ENCODE results near the gene TMOD2. TPM values are rescaled to one million over a fixed set of nuclear protein-coding genes. Genes with fewer than 3 reads are reported as not detected.

TMOD2 gene
- total RNA-seq, 1 donor from 2014 or later: 8.4 TPM

GRCh38 chr15:51738553-51738952, 12.8 kb upstream of the TMOD2 start:
- no peak overlapping the region for H3K4me3 ChIP-seq (ENCODE audit: insufficient read depth, low read depth, low read length)
- DNase-seq (ENCODE audit: low read depth): no peak
- Mint-ChIP-seq H3K4me3 (ENCODE audit: unreplicated experiment) (peak overlapping the region; percentile 86), H3K36me3 (ENCODE audit: low read depth, unreplicated experiment) (no peaks in the 10 kb centered on the region), H3K27me3 (ENCODE audit: low read depth, unreplicated experiment) (peaks cover 9% of the 10 kb centered on the region), H3K27ac (ENCODE audit: unreplicated experiment) (no peak overlapping the region), H3K4me1 (ENCODE audit: low read depth, unreplicated experiment) (peaks cover 4% of the 10 kb centered on the region), H3K9me3 (ENCODE audit: unreplicated experiment) (no peaks in the 10 kb centered on the region)
- H3K9ac ChIP-seq (ENCODE audit: low read length): no peak overlapping the region
- peak overlapping the region; percentile 89 for H3K4me2 ChIP-seq (ENCODE audit: low read length)
- no peak for FAIRE-seq
- no peak overlapping the region for H2AFZ ChIP-seq (ENCODE audit: low read depth, low read length)
- H3K27ac ChIP-seq (ENCODE audit: low read depth, low read length): no peak overlapping the region
- no peaks in the 10 kb centered on the region for H3K27me3 ChIP-seq (ENCODE audit: insufficient read depth, low read length)
- no peaks in the 10 kb centered on the region for H3K9me3 ChIP-seq (ENCODE audit: insufficient read depth, low read depth, low read length)
- TF ChIP-seq, protein P1, sequence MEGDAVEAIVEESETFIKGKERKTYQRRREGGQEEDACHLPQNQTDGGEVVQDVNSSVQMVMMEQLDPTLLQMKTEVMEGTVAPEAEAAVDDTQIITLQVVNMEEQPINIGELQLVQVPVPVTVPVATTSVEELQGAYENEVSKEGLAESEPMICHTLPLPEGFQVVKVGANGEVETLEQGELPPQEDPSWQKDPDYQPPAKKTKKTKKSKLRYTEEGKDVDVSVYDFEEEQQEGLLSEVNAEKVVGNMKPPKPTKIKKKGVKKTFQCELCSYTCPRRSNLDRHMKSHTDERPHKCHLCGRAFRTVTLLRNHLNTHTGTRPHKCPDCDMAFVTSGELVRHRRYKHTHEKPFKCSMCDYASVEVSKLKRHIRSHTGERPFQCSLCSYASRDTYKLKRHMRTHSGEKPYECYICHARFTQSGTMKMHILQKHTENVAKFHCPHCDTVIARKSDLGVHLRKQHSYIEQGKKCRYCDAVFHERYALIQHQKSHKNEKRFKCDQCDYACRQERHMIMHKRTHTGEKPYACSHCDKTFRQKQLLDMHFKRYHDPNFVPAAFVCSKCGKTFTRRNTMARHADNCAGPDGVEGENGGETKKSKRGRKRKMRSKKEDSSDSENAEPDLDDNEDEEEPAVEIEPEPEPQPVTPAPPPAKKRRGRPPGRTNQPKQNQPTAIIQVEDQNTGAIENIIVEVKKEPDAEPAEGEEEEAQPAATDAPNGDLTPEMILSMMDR (IDR thresholded peaks at IDR 0.05; ENCODE audit: insufficient read depth, low read depth, low read length): no peak
- TF ChIP-seq EZH2 (IDR thresholded peaks at IDR 0.05; ENCODE audit: insufficient read depth, low read length): no peak
- H3K36me3 ChIP-seq (ENCODE audit: insufficient read depth, low read length): no peaks in the 10 kb centered on the region
- no peaks in the 10 kb centered on the region for H3K79me2 ChIP-seq (ENCODE audit: insufficient read depth, low read length)
- H3K4me1 ChIP-seq (ENCODE audit: insufficient read depth, low read length): peaks cover 5% of the 10 kb centered on the region
- H4K20me1 ChIP-seq (ENCODE audit: insufficient read depth, low read length): no peaks in the 10 kb centered on the region

- Histone ChIP-seq H3K27me3 (ENCODE audit: insufficient read depth, low read length) (no peaks in the 10 kb centered on the region), H4K20me1 (ENCODE audit: insufficient read depth, low read length) (no peaks in the 10 kb centered on the region), H2AFZ (ENCODE audit: low read depth, low read length) (no peak overlapping the region), H3K4me2 (ENCODE audit: low read length) (no peak overlapping the region), H3K9me3 (ENCODE audit: insufficient read depth, low read depth, low read length) (no peaks in the 10 kb centered on the region), H3K36me3 (ENCODE audit: insufficient read depth, low read length) (no peaks in the 10 kb centered on the region), H3K79me2 (ENCODE audit: insufficient read depth, low read length) (no peaks in the 10 kb centered on the region), H3K4me3 (ENCODE audit: insufficient read depth, low read depth, low read length) (no peak overlapping the region), H3K4me1 (ENCODE audit: insufficient read depth, low read length) (peaks cover 5% of the 10 kb centered on the region), H3K9ac (ENCODE audit: low read length) (no peak overlapping the region), H3K27ac (ENCODE audit: low read depth, low read length) (no peak overlapping the region)
- FAIRE-seq (no peak), DNase-seq (ENCODE audit: low read depth) (no peak)
- peaks cover 12% of the 10 kb centered on the region for H3K27me3 Mint-ChIP-seq (ENCODE audit: low read depth, unreplicated experiment)
- no peak for TF ChIP-seq EZH2 (IDR thresholded peaks at IDR 0.05; ENCODE audit: insufficient read depth, low read length)
- TF ChIP-seq, protein P1 (IDR thresholded peaks at IDR 0.05; ENCODE audit: insufficient read depth, low read depth, low read length): no peak
- H3K4me3 Mint-ChIP-seq (ENCODE audit: unreplicated experiment): peak overlapping the region; percentile 17
- peaks cover 4% of the 10 kb centered on the region for H3K4me1 Mint-ChIP-seq (ENCODE audit: low read depth, unreplicated experiment)
- H3K36me3 Mint-ChIP-seq (ENCODE audit: low read depth, unreplicated experiment): no peaks in the 10 kb centered on the region
- no peak overlapping the region for H3K27ac Mint-ChIP-seq (ENCODE audit: unreplicated experiment)
- H3K9me3 Mint-ChIP-seq (ENCODE audit: unreplicated experiment): no peaks in the 10 kb centered on the region
Observed at GRCh38 chr15:51739061-51739712, 12.2 kb upstream of the TMOD2 start.

DNA sequence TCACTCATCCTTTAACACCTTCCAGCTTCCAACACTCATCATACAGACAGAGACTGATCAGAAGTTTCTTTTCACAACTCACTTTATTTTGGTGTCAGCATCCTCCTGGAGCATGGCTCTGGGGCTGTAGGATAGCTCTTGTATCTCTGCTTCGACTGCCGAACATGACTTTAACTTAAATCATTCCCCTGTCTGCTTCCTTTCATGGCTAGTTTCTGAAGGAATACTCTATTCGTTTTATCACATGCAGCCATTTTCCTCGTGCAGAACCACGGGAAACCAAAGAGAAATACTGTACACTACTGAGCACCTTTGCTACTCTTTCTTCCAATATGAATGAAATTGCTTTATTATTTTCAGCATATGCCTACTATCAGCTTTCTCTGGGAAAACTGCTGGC, 2.1 kb upstream of the TMOD2 start:
- H3K4me2 ChIP-seq (ENCODE audit: low read length): no peak overlapping the region
- no peaks in the 10 kb centered on the region for H3K9me3 Mint-ChIP-seq (ENCODE audit: unreplicated experiment)
- H3K4me3 ChIP-seq (ENCODE audit: insufficient read depth, low read depth, low read length): no peak overlapping the region
- H3K4me3 Mint-ChIP-seq (ENCODE audit: unreplicated experiment): no peak overlapping the region
- peaks cover 6% of the 10 kb centered on the region for H3K4me1 ChIP-seq (ENCODE audit: insufficient read depth, low read length)
- TF ChIP-seq EZH2 (IDR thresholded peaks at IDR 0.05; ENCODE audit: insufficient read depth, low read length): no peak
- TF ChIP-seq, protein P1 (IDR thresholded peaks at IDR 0.05; ENCODE audit: insufficient read depth, low read depth, low read length): no peak
- H3K36me3 ChIP-seq (ENCODE audit: insufficient read depth, low read length): no peaks in the 10 kb centered on the region
- H2AFZ ChIP-seq (ENCODE audit: low read depth, low read length): no peak overlapping the region
- FAIRE-seq: no peak
- no peak for DNase-seq (ENCODE audit: low read depth)
- H3K27me3 Mint-ChIP-seq (ENCODE audit: low read depth, unreplicated experiment): peaks cover 32% of the 10 kb centered on the region
- no peaks in the 10 kb centered on the region for H3K36me3 Mint-ChIP-seq (ENCODE audit: low read depth, unreplicated experiment)
- H3K4me1 Mint-ChIP-seq (ENCODE audit: low read depth, unreplicated experiment): no peaks in the 10 kb centered on the region
- no peak overlapping the region for H3K9ac ChIP-seq (ENCODE audit: low read length)
- no peak overlapping the region for H3K27ac ChIP-seq (ENCODE audit: low read depth, low read length)
- no peak overlapping the region for H3K27ac Mint-ChIP-seq (ENCODE audit: unreplicated experiment)
- H3K27me3 ChIP-seq (ENCODE audit: insufficient read depth, low read length): peaks cover 40% of the 10 kb centered on the region
- H3K9me3 ChIP-seq (ENCODE audit: insufficient read depth, low read depth, low read length): no peaks in the 10 kb centered on the region
- H4K20me1 ChIP-seq (ENCODE audit: insufficient read depth, low read length): peaks cover 3% of the 10 kb centered on the region
- no peaks in the 10 kb centered on the region for H3K79me2 ChIP-seq (ENCODE audit: insufficient read depth, low read length)

Data from astrocyte (in vitro differentiated cells and primary cell).